HG03097 (cell line): ENCODE data around the gene GALNT11.

Experiments used
- ATAC-seq: cut with Tn5 transposase; IDR thresholded peaks from one replicate; pipeline ENCODE4 v1.9.1; 2021; ENCODE audit not compliant: unreplicated experiment, low FRiP score

The GALNT11 gene

DNA sequence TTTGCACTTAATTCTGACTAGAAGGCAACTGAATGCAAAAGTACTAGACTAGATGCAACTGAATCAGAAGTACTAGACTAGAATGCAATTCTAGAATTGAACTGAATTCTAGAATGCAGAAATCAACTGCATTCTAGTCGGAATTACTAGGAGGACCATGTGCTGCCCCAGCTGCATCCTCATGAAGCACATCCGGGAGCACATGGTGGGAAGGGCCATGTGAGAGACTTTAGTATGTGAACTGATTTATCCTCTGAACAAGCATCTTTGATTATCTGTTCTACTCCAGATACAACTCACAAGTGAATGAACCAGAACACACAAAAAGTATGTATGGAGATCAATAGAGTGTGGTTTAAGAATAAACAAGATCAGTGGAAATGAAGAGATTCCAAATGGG is 115.1 kb downstream of the GALNT11 start:
- no peak for ATAC-seq

DNA sequence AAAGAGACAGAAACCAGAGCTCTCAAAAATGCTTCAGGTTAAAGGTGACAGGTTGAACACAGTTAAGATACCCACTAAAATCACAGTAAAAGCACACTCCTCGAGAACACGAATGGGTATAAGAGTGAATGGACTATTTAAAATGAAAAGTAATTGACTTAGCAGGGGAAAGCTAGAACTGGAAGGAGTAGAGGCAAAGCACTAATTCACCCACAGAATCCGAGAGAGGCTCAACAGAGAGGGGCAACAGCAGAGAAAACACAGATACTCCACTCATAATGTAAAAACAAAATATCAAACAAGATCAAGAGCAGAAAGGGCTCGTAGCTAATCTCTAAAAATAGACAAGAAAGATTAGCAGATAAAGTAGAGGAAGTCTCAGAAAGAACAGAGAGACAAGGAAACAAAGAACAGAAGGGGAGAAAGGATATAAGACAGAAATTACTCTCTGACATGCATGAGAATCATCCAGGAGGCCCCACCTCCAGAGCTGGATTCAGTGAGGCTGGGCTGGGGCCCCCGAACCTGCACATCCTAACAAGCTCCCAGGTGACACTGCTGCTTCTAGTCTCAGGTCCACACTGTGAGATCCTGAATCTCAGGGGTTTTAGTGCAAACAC is 117.6 kb downstream of the GALNT11 start:
- ATAC-seq: no peak

DNA sequence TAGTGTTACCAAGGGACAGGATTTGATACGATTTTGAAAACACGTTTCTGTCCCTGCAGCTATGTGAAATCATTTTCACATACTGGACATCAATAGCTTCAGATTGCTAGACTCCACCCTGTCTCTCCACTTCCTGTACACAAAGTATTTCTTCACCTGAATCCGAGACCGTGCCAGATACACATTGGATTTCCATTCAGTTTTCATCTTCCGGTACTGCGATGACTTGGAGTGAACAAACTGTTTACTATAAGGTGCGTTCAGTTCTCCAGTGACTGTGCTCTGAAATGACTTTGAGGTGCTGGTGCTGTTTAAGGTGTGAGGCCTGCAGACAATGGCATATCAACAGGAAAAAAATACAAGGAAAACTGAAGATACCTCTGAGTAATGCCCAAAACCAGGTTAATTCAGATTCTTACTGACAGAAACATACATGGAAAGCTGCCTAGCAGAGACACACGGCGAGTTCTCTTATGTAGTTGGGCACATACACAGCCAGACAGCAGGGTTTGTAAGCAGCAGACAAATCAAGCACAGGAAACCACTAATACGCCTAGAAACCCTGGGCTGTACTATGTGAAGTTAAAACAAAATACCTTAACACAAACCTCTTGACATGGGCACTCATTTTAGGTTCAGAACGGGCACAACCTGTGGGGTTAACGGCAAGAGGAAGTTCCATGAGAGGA is 119.2 kb downstream of the GALNT11 start:
- ATAC-seq: no peak

DNA sequence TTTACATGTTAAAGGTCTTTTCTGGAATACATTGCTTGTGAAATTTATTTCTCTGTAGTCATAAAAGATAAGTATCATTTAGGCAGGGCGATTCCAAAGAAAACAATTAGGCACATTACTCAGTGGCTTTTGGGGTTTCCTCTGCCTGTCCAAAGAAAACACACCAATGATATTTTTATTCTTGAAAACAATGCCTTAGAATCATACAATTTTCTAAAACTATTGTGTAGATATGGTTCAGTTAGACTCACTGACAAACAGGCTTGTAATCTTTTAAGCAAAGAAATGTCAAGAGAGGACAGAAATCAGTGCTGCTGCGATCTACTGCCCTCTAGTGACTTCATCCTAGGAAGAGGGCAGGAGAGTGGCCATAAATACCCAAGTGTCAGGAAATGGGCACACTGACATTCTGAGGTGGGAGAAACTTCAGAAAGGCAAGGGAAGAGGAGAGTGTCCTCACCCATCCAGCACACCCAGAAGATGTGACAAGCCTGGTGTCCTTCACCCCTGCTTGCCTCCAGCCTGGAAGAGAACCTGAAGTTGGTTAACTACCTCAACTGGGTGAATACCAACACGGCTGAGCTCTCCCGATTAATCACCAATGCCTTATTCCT is 120.5 kb downstream of the GALNT11 start:
- ATAC-seq: no peak

DNA sequence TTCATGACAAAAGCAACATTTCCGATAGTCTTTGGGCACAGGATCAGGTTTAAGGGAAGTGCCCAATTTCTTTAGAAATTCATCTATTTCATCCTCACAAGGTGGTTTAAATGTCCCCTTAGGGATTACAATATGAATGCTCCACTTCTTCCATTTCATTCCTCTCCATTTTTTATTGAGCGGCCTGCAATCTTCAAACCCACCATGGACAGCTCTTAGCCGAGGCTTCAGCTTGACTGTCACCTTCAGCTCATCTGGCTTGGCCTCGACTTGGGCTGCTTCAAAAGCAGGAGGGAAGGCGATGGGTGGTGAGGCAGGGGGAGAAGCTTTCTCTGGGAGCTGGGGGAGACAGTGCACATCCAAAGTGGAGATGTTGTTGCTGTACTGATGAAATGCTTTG is 123.2 kb downstream of the GALNT11 start:
- no peak for ATAC-seq

DNA sequence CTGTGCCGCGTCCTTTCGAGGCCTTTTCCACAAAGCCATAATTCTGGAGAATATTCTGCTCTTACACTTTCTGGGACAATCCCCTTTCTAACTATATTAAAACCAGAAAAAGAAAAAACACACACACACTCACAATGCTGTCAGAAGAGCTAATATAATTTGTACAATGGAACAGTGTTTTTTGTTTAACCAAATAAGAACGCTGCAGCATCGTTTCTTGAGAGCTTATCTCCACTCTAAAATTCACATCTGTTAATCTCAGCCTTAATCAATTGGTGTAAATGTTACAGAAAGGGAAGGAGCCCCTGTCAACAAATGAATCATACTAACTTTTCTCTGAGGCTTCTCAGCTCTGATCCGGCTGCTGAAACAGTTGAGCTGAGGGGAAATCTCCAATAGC is 123.9 kb downstream of the GALNT11 start:
- ATAC-seq: no peak

DNA sequence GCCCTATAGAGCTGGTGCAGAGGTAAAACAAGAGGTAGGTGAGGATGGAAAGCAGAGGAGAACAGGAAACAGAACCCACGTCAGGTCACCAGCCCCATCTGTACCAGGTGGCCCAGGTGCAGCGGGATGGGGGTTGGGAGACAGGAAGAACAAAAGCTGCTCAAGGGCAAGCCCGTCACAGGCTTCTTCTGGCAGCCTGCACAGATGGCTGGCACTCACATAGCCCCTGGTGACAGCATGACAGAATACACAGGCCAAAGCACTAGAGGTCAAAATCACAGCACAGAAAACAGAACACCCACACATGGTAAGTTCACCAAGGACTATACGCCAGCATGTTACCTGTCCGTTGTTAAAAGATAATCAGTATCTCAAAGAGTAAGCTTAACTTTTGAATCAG is 126.8 kb downstream of the GALNT11 start:
- no peak for ATAC-seq

DNA sequence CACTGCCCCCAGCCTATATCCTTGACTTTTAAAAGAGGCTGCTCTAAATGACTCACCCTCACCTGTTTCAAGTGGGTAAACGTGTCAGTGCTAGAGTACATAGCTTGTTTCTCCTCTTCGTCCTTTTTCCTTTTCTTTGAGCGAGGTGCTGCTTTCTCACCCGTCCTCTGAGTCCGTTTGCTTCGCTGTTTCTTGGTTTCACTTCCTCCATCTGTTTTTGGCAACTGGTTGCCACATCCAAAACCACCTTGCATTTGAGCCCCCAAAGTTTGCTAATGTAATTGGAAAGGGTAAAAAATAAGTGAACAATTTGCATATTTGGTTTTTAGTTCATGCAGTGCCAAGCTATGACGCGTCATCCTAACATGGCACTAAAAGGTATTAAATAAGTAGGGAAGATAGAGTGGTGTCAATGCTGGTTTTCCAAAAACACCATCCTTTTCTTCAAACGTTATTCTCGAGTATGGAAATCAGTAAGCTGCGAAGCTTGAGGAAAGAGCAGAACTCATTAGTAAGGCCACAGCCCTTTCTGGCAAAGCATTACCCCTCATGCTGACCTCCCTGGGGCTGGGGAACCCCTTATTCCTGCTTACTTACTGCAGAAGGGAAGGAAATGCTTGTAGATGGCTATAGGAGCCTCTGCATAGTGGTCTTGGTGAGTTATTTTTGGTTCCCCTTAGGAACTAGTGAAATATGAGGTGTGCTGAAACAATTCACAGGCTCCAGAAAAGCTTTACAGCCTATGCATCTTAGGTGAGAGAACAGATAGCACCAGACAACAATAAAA is 133.5 kb downstream of the GALNT11 start:
- peak; percentile 90 for ATAC-seq

DNA sequence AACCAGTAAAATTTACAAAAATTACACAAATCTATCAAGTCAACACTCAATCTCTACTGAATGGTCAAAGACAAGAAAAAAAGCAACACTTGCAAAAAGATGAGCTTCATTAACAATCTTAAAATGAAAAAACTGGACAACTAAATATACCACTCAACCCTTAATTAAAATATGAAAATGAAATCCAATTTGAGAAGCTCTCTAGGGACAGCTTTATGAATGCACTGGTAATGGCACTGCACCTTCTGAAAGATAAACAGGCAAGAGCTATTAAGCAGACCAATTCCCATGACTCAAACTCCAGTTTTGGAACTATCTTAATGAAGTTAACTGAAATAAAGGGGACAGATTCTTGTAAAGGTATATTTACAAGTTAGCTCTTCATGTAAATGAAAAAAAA is 135.7 kb downstream of the GALNT11 start:
- no peak for ATAC-seq

DNA sequence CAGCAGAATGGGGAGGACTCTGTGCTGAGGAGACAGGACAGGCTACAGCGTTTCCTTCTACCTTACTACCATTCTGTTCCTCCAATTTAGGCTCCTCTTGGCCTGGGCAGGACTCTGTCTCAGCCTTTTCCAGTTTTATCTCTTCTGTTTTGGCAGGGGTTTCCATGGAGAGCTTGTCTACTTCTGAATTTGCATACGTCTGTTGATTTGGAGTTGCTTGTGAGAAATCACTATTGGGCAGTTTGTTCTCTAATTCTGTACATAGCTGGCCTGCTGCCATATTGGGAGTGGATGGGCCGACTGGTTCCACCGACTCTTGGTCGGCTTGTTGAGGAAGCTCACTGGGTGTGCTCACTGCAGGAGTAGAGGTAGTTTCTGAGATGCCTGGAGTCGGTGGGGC is 136.8 kb downstream of the GALNT11 start:
- ATAC-seq: no peak
